ENCODE results near the gene TMEM184C.

The TMEM184C gene

GRCh38 chr4:147617173-147617840 lies at the start of gene TMEM184C:
TSS of gene TMEM184C (plus strand) at chr4:147617397. CDS start at chr4:147617957, 560 bp downstream.
- peak; percentile 99 to 100 for ATAC-seq

- ATAC-seq, result no peak
These were observed 46.6 kb upstream of the TMEM184C start for GRCh38 chr4:147570616-147571015.

- no peak for ATAC-seq
These were observed 46.0 kb upstream of the TMEM184C start for GRCh38 chr4:147571036-147571770.

- no peak for ATAC-seq
These were observed 41.1 kb upstream of the TMEM184C start for GRCh38 chr4:147576084-147576483.

- ATAC-seq, result no peak
These were observed 39.1 kb upstream of the TMEM184C start for GRCh38 chr4:147578051-147578476.

GRCh38 chr4:147578593-147578992 lies 38.6 kb upstream of the TMEM184C start:
- ATAC-seq, result no peak

GRCh38 chr4:147580396-147580795 lies 36.8 kb upstream of the TMEM184C start:
- no peak for ATAC-seq

- no peak for ATAC-seq
These were observed 35.4 kb upstream of the TMEM184C start for GRCh38 chr4:147581606-147582350.

GRCh38 chr4:147582386-147583060 lies 34.7 kb upstream of the TMEM184C start:
- no peak for ATAC-seq

GRCh38 chr4:147583876-147584275 lies 33.3 kb upstream of the TMEM184C start:
- ATAC-seq, result no peak

GRCh38 chr4:147586032-147586431 lies 31.2 kb upstream of the TMEM184C start:
- ATAC-seq, result no peak

- no peak for ATAC-seq
These were observed 30.6 kb upstream of the TMEM184C start for GRCh38 chr4:147586637-147587036.

- ATAC-seq, result no peak
These were observed 30.2 kb upstream of the TMEM184C start for GRCh38 chr4:147587041-147587440.

- ATAC-seq, result no peak
These were observed 27.6 kb upstream of the TMEM184C start for GRCh38 chr4:147589586-147589985.

GRCh38 chr4:147590249-147590920 lies 26.8 kb upstream of the TMEM184C start:
- no peak for ATAC-seq

- no peak for ATAC-seq
These were observed 26.1 kb upstream of the TMEM184C start for GRCh38 chr4:147591106-147591505.

GRCh38 chr4:147594107-147594506 lies 23.1 kb upstream of the TMEM184C start:
- no peak for ATAC-seq

- ATAC-seq, result no peak
These were observed 22.6 kb upstream of the TMEM184C start for GRCh38 chr4:147594578-147594977.

- no peak for ATAC-seq
These were observed 20.8 kb upstream of the TMEM184C start for GRCh38 chr4:147596377-147596776.

- no peak for ATAC-seq
These were observed 20.2 kb upstream of the TMEM184C start for GRCh38 chr4:147596981-147597380.

- no peak for ATAC-seq
These were observed 19.6 kb upstream of the TMEM184C start for GRCh38 chr4:147597561-147597960.

- ATAC-seq, result no peak
These were observed 18.0 kb upstream of the TMEM184C start for GRCh38 chr4:147599206-147599605.

Data from activated CD4-positive, CD25-positive, alpha-beta regulatory T cell treated with anti-CD3 and anti-CD28 coated beads, Interleukin-2, amount 50 U/mL, for 24 hours (primary cell).